ENCODE results near the gene VWA2.

Gene VWA2

GRCh38 chr10:114252883-114253282, 13.8 kb downstream of the VWA2 start:
- TF ChIP-seq, protein P1, sequence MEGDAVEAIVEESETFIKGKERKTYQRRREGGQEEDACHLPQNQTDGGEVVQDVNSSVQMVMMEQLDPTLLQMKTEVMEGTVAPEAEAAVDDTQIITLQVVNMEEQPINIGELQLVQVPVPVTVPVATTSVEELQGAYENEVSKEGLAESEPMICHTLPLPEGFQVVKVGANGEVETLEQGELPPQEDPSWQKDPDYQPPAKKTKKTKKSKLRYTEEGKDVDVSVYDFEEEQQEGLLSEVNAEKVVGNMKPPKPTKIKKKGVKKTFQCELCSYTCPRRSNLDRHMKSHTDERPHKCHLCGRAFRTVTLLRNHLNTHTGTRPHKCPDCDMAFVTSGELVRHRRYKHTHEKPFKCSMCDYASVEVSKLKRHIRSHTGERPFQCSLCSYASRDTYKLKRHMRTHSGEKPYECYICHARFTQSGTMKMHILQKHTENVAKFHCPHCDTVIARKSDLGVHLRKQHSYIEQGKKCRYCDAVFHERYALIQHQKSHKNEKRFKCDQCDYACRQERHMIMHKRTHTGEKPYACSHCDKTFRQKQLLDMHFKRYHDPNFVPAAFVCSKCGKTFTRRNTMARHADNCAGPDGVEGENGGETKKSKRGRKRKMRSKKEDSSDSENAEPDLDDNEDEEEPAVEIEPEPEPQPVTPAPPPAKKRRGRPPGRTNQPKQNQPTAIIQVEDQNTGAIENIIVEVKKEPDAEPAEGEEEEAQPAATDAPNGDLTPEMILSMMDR (IDR thresholded peaks at IDR 0.05; ENCODE audit: low read depth, low read length, missing control alignments), result no peak
- no peak for DNase-seq (ENCODE audit: extremely low read depth, low read depth)
- no peak overlapping the region for H3K4me3 ChIP-seq (replicated peaks; ENCODE audit: low read depth, low read length)

DNA sequence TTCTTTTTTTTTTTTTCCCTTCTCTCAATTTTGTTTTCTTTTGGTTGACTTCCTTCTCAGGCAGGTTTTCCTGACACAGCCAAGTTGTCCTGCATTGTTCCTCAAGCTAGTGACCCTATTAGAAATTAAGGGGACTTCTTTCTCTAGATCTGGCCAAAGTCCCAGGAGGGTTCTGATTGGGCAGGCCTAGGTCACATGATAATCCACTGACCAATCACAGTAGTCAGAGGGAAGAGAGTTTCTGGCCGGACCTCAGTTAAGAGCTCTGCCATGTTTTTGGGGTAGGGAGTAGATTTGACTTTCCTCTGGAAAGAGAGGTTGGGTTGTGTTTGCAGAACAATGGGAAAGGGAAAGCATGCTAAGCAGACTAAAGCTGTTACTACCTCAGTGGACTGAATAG, 16.2 kb downstream of the VWA2 start:
- H3K4me3 ChIP-seq (replicated peaks; ENCODE audit: low read depth, low read length), result no peak overlapping the region
- no peak for DNase-seq (ENCODE audit: extremely low read depth, low read depth)
- TF ChIP-seq, protein P1 (IDR thresholded peaks at IDR 0.05; ENCODE audit: low read depth, low read length, missing control alignments), result no peak

- no peak overlapping the region for H3K4me3 ChIP-seq (replicated peaks; ENCODE audit: low read depth, low read length)
- TF ChIP-seq, protein P1 (IDR thresholded peaks at IDR 0.05; ENCODE audit: low read depth, low read length, missing control alignments), result no peak
- DNase-seq (ENCODE audit: extremely low read depth, low read depth), result no peak
Measured at GRCh38 chr10:114256008-114256765, 17.1 kb downstream of the VWA2 start.

DNA sequence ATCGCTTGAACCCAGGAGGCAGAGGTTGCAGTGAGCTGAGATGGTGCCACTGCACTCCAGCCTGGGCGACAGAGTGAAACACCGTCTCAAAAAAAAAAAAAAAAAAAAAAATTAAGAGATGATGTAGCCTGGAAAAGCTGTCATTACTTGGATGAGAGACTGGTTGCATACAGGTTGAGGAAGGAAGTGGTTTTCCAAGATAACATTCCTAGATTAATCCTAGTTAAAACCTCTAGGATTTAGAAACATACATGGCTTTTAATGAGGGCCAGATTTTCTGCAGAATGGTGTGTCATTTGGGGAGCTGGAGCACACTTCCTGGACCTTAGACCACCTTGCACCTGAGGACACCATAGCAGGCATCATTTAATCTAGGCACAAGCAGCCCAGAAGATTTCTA, 17.8 kb downstream of the VWA2 start:
- H3K4me3 ChIP-seq (replicated peaks; ENCODE audit: low read depth, low read length), result no peak overlapping the region
- DNase-seq (ENCODE audit: extremely low read depth, low read depth), result peak; percentile 51
- TF ChIP-seq, protein P1 (IDR thresholded peaks at IDR 0.05; ENCODE audit: low read depth, low read length, missing control alignments), result no peak

DNA sequence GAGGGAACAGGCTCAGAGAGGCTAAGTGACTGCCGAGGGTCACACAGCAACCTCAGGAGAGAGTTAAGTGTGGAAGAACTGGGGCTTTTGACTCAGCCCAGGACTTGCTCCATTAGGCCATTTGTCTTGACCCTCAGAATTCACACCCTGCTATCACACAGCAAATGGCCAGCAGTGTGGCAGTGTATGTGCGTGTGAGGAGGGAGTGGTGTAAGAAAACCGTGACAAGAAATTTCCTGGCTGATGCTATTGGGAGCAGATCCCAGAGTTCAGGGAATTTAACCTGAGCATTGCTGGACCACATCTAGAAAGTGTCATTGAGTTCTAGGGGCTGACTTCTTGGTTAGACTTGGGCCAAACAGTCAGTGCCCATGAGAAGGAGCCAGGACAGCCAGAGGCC, 18.4 kb downstream of the VWA2 start:
- no peak for DNase-seq (ENCODE audit: extremely low read depth, low read depth)
- TF ChIP-seq, protein P1 (IDR thresholded peaks at IDR 0.05; ENCODE audit: low read depth, low read length, missing control alignments), result no peak
- no peak overlapping the region for H3K4me3 ChIP-seq (replicated peaks; ENCODE audit: low read depth, low read length)

- TF ChIP-seq, protein P1 (IDR thresholded peaks at IDR 0.05; ENCODE audit: low read depth, low read length, missing control alignments), result no peak
- no peak overlapping the region for H3K4me3 ChIP-seq (replicated peaks; ENCODE audit: low read depth, low read length)
- DNase-seq (ENCODE audit: extremely low read depth, low read depth), result no peak
Measured at GRCh38 chr10:114258274-114258840, 19.3 kb downstream of the VWA2 start.
